IPS DF 4.7 (cell line): Measurements from ENCODE around the gene MYLK4.
A peak's percentile ranks its signal among the peaks of the same experiment; 100 is the strongest.

Experiments used
- DNase-seq: peaks from one replicate; pipeline ENCODE4 v3.0.0-alpha.2; 2013; ENCODE audit warnings: low spot score; ENCODE audit errors: extremely low read depth

The MYLK4 gene

DNA sequence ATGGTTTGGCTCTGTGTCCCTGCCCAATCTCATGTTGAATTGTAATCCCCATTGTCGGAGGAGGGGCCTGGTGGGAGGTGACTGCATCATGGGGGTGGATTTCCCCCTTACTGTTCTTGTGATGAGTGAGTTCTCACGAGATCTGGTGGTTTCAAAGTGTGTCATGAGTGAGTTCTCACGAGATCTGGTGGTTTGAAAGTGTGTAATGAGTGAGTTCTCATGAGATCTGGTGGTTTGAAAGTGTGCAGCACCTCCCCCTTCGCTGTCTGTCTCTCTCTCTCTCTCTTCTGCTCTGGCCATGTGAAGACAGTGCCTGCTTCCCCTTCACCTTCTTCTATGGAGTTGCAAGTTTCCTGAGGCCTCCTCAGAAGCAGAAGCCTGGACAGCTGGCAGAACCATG lies 87.6 kb downstream of the MYLK4 start:
- no peak for DNase-seq

DNA sequence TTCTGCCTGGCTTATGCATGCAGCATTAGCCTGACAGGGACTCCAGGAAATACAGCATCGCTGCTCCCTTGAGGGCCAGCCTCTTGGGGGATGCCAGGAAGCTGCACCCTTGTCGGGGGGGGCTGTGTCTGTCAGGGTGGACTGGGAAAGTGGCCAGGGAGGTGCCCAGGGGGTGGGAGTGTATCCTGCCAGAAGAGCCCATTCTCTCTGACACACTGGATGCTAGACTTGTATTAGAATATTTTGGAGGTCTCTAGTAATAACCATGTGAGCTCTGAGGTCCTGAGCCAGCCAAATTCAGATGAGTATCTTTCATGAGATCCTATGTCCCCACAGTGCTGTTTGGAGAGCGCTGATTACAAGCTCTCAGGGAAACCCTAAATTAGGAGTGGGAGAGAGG lies 89.1 kb downstream of the MYLK4 start:
- no peak for DNase-seq

DNA sequence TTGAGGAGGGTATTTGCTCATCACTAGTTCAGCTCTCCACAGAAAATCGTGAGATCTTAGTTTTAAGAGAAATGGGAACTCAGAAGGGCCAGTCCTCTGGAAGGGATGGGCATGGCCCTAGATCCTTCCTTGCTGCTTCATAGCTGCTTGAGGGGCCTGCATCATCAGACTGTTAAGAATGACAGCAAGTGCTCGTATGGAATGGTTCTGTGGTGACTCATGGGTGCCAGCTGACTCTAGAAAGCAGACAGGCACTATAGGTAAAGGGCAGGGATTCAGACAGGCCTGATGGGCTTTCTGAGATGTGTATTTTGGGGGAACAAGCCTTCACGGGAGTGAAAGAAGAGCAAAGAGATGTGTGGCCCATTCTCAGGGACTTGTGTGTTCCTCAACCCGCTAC lies 90.8 kb downstream of the MYLK4 start:
- DNase-seq: no peak

DNA sequence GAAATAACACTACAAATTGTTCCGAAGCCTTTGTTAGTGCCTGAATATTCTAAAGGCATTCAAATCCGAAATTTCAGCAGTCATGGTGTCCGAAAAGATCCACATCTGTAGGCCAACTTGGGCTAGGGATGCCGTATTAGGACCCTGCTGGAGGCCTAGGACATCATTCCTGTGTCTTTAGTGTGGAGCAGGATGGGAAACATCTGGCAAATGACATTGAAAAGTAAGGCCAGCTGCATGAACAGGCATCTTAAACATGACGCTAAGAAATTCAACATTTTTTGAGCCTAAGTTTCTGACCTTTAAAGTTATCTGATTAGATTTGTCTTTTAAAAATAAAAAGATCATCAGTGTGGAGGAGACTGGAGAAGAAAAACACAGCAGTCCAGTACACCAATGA lies 91.3 kb downstream of the MYLK4 start:
- DNase-seq: no peak

DNA sequence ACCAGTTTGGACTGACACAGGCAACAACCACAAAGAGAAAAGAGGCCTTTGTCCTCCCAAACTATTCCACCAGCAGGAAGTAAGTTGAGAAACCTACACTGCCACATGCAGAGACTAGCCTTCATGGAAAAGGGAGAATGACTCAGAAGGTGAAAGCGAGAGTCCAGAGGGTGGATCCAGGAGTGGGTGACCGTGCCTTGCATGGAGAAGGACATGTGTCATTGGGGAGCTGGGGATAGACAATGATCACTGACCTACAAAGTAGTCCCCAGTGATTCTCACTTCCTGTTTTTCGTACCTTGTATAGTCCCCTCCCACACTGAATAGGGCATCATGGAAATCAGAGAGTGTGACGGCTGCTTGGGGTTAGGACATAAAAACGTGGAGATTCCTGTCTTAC lies 91.9 kb downstream of the MYLK4 start:
- DNase-seq: no peak

DNA sequence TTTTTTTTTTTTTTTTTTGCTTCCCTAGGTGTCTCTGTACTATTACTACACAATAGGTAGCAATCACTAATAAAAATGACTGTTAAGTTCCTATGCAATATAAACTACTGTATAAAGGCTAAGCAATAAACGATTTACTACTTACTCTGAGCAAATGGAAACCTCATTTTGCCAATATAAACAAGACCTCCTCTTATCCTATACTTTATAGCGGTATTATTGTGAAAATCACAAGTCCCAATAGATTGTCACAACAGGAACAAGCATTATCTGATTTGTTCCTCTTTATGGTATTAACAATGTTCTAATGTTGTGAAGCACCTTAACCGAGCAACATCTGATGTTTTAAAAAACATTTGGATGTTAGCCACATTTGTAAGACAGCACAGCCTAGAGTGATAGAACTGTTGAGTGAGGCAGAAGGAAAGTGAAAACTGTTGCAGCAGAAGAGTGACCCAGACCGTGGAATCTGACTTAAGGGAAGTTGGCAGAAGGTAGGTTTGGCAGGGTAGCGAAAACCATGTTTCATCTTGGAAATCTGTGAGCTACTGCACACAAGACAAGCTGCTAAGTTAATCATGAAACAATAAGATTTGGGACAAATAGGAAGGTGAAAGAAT lies 94.2 kb downstream of the MYLK4 start:
- DNase-seq: no peak

DNA sequence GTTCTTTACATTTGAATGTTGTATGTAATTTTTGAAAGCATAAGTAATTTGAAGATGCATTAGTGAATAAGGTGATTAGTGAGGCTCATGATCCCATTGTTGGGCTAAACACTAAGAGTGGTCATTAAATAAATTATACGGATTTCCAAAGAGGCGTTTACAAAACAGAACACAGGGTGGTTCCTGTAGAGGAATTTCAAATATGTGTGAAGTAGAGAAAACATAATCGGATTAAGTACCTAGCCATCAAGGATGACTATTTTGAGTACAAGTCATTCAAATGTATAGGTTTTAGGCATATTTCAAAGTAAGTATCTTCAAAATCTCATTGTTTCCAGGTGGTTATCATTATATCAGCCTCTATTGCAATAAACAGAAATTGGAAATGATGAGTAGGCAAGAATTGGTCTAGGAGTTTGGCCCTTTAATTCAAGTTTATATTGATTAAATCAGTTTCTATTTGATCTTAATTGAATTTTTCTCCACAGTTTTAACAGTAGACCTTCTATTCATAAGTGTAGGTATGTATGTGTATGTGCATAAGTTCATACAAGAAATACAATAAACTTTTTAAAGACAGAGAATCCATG lies 94.8 kb downstream of the MYLK4 start:
- DNase-seq: no peak

DNA sequence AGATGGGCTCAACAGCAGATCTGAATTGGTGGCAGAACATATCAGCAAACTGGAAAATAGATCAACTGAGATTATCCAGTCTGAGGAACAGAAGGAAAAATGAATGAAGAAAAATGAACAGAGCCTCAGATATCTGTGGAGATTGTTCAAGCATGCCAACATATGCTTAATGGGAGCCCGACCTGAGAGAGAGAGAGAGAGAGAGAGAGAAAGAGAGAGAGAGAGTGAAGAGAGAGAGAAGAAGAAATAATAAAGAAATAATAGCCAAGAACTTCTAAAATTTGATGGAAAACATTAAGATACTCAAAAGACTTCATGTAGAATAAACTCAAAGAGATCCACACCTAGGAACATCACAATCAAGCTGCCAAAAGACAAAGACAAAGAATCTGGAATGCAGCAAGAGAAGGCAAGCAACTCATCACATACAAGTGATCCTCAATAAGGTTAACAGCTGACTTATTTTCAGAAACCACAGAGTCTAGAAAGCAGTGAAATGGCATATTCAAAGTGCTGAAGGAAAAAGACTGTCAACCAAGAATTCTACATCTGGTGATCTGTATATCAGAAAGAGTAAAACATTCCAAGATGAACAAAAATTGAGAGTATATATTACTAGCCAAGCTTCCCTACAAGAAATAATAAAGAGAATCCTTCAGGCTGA lies 97.2 kb downstream of the MYLK4 start:
- DNase-seq: no peak

DNA sequence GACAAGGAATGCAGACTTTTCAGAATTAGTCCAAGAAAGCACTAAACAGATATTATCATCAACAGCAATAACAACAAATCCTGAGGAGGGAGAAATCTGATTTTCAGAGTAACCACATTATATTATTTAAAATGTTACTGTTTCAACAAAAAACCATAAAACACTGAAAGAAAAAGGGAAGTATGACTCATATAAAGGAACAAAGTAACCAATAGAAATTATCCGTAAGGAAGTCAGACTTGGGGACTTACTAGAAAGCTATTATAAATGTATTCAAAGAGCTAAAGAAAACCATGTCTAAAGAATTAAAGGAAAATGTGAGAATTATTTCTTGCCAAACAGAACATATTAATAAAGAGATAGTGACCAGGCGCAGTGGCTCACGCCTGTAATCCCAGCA lies 98.1 kb downstream of the MYLK4 start:
- DNase-seq: no peak

DNA sequence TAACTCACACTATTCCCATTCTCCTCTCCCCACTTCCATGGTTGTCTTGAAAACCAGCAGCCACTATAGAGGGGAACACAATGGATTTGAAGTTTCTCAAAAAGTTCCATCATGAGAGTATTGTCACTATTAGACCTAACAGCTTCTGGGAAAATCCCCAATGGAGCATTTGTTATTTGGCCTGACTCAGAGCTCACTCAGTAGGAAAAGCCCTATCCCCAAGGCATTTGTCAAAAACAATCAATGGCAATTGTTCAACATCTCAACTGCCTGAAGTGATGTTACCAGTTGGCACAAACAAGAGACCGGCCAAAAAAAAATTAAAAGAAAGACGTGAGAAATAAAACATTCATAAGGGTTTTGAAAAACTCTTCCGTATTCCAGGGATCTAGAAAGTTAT lies 98.8 kb downstream of the MYLK4 start:
- no peak for DNase-seq

DNA sequence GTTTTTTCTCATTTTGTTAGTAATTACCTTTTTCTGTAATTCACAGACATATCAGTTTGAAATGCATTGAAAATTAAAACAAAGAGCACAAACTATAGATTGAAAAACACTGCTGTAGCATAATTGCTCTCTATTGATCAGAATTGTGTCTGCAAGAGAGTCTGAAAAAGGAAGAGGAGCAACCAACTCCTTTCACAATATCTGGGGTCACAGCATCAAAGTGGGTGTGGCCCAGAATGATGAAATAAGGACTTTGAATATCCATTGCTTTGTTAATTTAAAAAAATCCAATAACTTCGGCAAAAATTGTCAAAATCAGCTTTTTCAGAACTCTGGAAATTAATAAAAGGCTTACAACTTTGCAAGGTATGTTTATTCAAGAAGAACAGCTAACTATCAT lies 99.2 kb downstream of the MYLK4 start:
- DNase-seq: no peak

DNA sequence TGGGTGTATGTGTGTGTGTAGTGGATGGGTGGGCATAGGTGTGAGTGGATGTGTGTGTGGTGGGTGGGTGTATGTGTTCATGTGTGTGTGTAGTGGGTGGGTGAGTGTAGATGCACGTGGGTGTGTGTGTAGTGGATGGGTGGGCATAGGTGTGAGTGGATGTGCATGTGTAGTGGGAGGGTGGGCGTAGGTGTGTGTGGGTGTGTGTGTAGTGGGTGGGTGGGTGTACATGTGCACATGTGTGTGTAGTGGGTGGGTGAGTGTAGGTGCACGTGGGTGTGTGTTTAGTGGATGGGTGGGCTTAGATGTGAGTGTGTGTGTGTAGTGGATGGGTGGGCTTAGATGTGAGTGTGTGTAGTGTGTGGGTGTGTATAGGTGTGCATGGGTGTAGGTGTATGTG lies 104.4 kb downstream of the MYLK4 start:
- no peak for DNase-seq

DNA sequence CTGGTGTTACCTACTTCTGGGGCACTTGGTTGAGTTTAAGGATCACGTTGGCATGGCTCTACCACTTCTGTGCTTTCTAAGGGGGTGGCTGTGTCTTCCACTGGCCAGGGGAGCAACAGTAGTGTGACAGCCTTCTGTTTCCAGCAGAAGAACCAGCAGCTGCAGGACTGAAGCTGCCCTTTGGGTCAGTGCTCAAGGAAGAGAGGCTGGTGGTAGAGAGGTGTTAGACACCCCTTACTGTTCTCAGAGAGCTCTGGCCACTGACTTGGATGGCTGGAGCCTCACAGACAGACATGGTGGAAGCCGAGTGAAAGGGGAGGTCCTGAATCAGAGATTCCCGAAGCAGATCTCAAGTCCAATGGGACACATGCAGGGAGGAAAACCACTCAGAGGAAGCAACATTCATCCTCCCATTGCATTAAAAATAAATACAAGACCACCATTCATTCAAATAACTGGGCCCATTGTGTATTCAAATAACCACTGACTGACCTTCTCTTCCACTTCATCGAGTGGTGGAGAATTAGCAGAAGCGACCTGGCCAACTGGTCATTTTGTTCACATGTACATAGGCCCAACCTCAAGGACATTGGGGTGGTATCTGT lies 106.7 kb downstream of the MYLK4 start:
- DNase-seq: no peak

DNA sequence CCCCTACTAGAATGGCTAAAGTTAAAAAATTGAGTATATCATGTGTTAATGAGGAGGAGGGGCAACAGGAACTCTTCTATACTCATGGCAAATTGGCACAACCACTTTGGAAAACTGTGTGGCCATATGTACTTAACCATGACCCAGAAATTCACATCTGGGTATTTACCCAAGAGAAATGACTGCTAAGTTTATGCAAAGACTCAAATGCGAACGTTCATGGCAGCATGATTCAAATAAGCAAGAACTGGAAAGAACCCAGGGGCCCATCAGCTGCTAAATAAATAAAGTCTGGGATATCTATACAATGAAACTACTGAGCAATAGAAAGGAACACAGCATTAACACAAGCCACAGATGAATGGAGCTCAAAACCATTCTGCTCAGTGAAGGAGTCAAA lies 107.6 kb downstream of the MYLK4 start:
- DNase-seq: no peak

DNA sequence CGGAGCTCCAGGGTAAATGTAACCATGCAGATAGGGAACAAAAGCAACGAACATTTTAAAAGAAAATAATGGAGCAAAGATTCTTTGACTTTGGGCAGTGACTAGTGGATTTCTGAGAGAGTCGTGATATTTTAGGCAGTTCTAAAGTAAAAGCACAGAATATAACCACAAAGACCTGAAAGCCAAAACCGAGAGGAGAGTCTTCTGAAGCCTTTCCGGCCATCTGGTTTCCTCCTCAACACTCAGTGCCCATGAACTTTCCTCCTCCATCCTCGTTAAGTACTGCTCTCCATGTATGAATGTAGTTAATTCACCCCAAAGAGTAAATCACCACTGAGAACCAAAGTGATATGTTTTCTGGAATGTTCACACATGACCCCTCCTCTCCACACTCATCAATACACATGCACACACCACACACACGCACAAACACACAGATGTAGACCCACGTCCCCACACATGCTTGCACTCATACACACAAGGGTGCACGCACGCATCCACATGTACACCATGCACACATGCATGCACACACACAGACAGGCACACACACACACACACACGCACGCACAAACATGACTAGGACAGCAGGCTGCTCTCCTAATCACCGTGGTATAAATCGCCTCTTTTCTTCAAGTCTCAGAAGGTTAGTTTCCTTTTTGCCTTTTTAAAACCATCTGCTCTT lies 109.5 kb downstream of the MYLK4 start:
- no peak for DNase-seq

DNA sequence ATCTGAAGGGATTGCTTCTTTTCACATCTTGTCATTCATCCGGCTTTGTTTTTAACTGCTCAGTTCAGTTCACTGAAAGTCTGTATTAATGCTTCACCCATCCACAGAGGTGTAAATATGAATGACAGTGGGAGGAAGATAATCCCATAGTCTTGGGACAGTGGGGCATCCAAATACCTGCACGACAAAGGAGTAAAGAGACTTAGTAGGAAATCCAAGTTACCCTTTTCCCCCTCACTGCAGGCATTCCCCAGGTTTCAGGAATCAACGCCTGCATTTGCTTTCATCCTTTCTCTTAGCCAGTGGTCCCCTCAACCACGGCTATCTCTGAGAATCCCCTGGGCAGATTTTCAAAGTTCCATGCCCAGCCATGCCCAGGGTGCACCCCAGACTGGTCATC lies 110.2 kb downstream of the MYLK4 start:
- DNase-seq: no peak

DNA sequence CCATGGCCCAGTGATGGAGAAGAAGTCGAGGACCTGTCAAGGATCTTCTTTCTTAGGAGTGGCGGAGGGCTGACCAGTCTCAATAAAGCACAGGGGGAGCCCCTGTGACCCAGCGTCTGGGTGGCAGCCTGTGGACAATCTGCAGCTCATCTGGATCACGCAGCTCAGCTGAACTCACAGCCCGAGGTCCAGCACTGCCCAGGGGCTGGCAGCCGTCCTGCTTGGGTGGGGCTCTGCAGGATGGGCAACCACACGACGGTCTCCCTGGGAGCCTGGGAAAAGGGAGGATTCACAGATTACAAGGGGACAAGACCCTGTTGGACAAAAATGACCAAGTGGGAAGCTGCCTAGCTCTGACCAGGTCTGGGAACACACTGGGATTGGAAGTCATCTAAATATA lies 110.8 kb downstream of the MYLK4 start:
- no peak for DNase-seq

DNA sequence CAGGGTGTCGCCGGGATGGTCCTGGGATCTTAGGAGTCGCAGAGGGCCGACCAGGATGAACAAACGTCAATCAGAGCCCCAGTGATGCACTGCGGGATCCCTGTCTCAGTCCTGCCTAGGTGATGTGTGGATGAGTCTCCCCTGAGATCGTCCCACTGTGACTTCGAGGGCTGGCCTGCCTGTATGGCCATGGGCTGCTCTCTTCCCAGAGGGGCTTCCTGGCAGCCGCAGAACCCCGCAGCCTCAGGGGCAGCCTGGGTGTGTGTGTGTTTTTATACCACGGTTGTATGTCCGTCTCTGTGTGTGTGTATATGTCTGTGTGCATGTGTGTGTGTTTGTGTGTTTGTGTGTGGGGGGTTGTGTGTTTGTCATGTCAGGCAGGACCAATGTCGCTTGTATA lies 111.6 kb downstream of the MYLK4 start:
- no peak for DNase-seq

DNA sequence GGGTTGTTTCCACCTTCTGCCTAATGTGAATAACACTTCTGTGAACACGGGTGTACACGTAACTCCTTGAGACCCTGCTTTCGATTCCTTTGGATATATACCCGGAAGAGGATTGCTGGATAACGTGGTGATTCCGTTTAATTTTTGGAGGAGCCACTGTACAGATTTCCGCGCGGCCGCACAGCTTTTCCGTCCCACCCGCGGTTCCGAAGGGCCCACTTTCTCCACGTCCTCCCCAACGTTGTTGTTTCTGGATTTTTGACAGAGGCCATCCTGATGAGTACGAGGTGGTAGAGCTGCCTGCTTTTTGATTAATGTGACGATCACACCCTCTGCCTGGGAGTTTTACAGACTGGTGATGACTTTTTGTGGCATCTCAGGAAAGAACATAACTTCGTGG lies 114.0 kb downstream of the MYLK4 start:
- no peak for DNase-seq

DNA sequence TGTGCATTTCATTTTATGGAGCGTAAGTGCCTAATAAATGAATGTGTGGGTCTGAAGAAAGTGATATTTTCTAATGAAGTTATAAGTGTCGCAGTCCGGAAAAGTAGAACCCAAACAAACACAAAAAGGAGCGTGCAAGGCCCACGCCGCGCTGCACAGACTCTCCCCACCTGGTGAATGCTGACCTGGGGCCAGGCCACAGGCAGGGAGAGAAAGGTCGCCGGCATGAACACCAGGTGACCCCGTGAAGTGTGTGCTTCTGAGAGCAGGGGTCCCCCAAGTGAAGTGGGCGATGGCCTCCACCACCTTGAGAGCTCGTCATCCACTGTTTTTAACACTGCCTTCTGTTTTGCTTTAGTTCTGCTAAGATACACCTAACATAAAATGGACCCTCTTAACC lies 114.8 kb downstream of the MYLK4 start:
- no peak for DNase-seq

DNA sequence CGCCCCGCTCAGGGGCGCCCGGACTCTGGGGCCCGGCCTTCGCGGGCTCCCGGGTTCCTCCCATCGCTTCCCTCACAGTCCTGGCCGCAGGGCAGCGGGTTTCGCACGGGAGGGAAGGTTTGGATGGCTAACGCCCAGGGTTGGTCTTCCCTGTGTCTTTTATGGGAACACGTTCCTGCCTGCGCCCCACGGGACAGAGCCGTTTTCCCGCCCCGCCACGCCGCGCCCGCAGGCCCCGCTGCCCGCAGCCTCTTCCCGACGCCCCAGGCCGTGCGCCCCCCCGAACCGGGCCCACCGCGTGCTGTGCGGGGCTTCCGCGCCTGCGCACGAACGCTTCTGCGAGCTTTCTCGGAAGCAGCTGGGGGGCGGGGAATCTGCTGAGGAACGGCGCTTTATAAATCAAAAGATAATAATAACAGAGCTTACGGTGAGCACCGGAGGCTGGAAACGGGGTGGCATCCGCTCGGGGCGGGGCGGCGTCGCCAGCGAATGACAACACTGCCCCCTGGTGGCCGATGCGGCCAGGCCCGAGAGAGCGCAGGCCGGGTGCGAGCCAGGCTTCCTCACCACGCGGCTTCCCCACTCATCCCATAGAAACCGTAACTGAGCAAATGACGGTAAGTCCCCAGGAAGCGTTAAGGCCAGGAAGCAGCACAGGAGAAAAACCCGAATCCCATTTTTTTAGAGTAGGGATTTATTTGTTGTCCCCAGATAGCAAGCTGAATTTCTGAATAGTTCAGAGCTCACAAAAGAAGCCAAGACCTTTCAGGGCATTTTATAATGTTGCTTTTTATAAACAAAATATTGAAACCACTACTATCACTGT lies 116.4 kb downstream of the MYLK4 start:
- peak; percentile 58 for DNase-seq
